Glomerular endothelial cell (primary cell): Measurements from ENCODE around the gene KRTAP21-3. TPM values are rescaled to one million over a fixed set of nuclear protein-coding genes. Genes with fewer than 3 reads are reported as not detected.
"Not testable (repeated sequence)": the region's sequence is repeated elsewhere in the genome, so short reads cannot be mapped to it uniquely, and the experiment has no call there.

Experiments
- DNase-seq: peaks from one replicate; pipeline ENCODE4 v3.0.0-alpha.2; 2011; ENCODE audit warnings: low read depth, low spot score; ENCODE audit errors: extremely low read depth
- total RNA-seq: library from RNA; depleted of rRNA; stranded (reverse); fragments of >200 nt; gene quantifications from 2 replicates; pipeline ENCODE4 v1.2.3, GENCODE V29; 2015

The KRTAP21-3 gene
- not detected in 2 replicates for total RNA-seq

GRCh38 chr21:30718239-30718909, at the start of gene KRTAP21-3:
KRTAP21-3 (minus strand) TSS chr21:30718777; CDS start chr21:30718759, 18 bp downstream.
- DNase-seq: no peak

- DNase-seq: no peak
Observed at GRCh38 chr21:30760776-30761175, 42.2 kb upstream of the KRTAP21-3 start.

- DNase-seq: no peak
Observed at GRCh38 chr21:30758306-30758705, 39.7 kb upstream of the KRTAP21-3 start.

GRCh38 chr21:30755328-30755727, 36.8 kb upstream of the KRTAP21-3 start, which contains the start of gene KRTAP21-1:
KRTAP21-1 (minus strand) TSS chr21:30755428; CDS start chr21:30755378, 50 bp downstream.
- DNase-seq: not testable (repeated sequence)

- no peak for DNase-seq
Observed at GRCh38 chr21:30747159-30747558, 28.6 kb upstream of the KRTAP21-3 start, which contains the start of gene KRTAP21-2. KRTAP21-2 (minus strand) TSS chr21:30747259; CDS start chr21:30747202, 57 bp downstream.

DNA sequence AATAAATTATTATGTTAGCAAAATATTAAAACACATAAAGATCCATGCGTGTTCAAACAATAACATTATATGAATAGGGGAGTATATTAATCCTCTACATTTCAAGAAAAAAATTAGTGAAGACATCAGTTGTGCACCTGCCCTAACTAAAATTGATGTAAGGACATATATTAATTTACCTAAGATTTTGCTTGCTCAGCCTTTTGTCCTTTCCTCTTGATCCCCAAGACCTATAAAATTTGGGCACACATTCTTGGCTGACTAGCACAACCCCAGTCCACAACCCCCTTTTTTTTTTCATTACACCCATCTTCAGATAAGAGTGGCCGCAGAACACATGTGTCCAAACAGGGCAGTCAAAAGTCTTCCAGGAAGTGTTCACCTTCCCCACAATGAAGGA, 21.9 kb upstream of the KRTAP21-3 start:
- DNase-seq: no peak

DNA sequence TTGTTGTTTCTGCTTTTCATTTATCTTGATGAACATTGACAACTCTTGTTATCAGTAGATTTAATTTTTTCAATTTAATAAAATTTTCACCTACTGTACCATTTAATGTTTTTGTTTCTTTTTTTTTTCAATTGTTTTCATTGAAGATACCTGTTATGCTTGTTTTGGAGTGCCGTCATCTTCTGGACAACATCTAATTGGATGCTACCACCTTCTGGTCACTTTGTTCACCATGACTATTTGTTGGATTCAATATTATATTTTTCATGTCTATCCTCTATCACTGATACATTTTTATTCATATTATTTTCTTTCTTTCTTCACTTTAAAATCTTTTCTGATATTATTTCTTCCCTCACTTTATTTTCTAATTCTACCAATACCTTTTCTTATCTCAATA, 14.4 kb upstream of the KRTAP21-3 start:
- no peak for DNase-seq

DNA sequence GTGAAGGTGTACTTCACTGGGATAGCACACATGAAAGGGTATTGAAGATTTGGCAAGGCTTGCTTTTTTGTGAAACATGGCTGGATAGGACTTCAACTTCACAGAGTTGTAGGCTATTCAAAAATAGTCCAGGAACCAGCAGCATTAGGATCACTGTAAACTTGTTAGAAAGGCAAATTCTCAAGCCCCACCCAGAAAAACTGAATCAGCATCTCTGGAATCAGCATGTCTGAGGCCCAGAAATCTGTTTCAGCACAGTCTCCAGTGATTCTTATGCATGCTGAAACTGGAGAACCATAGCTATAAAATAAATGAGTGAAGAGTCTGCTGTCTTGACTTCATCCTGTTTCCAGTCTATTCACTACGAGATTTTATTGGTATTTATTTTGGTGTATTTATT, 8.1 kb upstream of the KRTAP21-3 start:
- no peak for DNase-seq

DNA sequence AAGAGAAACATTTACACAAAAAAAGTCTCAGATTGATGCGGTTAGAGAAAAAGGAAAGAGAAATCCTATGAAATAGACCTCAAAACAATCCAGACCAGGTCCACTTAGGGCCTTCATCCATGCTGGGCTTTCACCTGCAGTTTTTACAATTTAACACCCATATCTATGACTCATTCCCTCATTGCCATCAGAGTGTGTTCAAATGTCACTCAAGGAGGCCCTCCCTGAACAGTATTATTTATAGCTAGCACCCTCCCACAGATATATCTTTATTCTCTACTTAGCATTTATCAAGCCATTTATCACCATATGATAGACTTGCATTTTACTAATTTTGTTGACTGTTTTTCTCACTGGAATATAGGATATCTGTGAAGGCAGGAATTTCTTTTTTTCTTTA, 824 bp upstream of the KRTAP21-3 start:
- DNase-seq: no peak

DNA sequence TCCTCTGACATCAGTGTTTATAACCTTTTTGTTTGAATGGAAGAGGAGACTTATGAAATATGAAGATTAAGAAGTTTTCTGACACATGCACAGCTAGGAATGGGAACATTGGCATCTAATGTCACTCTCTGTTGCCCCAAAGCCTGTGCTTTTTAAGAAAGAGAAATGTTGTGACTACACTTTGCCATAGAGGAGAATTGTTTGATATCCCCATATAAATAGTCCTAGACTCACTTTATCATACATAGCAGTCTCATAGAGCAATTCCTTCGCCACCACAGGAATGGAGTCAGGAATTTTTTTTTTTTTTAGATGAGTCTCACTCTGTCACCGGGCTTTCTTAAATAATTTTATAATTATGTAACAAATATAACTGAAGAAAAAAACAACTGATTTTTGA, 1.5 kb downstream of the KRTAP21-3 start:
- no peak for DNase-seq

GRCh38 chr21:30714946-30715345, 3.6 kb downstream of the KRTAP21-3 start:
- DNase-seq: no peak

DNA sequence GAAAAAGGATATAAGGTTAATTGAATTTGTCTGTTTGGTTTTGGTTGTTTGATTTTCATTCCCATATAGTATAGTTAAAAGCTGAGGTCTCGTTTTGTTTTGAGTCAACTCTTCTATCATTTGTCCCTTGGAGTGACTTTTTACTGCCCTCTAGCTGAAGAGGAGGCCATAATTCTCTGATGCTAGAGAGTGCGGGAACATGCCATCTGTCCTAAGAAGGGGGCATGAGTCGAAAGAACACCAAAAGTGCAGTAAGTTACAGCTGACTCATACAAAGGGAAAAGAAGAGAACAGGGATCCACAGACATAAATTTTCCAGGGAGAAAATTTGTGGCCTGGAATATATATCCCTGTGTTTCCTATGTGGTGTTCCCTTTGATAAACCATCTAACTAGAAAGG, 4.1 kb downstream of the KRTAP21-3 start:
- no peak for DNase-seq

- no peak for DNase-seq
Observed at GRCh38 chr21:30713766-30714165, 4.8 kb downstream of the KRTAP21-3 start.

DNA sequence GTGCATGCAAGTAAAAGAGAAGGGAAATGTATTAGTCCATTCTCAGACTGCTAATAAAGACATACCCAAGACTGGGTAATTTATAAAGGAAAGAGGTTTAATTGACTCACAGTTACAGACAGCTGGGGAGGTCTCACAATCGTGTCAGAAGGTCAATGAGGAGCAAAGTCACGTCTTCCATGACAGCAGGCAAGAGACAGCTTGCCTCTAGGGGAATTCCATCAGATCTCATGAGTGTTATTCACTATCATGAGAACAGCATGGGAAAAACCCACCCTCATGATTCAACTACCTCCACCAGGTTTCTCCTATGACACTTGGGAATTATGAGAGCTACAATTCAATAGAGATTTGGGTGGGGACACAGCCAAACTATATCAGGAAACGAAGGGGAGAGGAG, 8.1 kb downstream of the KRTAP21-3 start:
- no peak for DNase-seq

DNA sequence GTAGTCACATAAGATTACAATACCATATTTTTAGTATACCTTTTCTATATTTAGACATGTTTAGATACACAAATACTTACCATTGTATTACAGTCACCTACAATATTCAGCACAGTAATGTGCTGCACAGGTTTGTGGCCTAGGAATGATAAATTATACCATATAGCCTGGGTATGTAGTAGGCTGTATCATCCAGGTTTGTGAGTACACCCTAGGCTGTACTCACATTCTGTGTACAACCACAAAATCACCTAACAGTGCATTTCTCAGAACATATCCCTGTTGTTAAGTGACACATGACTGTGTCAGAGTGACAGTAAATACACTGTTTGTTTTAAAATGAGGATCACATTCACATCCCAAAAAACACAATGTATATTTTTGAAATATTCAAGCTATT, 11.2 kb downstream of the KRTAP21-3 start:
- DNase-seq: no peak

DNA sequence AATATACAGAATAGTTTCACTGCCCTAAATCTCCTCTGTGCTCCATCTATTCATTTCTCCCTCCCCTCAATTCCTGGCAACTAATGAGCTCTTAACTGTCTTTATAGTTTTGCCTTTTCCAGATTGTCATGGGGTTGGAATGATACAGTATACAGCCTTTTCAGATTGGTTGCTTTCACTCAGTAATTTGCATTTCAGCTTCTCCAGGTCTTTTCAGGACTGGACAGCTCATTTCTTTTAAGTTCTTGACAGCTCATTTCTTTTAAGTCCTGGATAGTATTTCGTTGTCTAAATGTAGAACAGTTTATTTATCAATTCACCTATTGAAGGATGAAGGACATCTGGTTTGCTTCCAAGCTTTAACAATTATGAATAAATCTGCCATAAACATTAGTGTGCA, 22.6 kb downstream of the KRTAP21-3 start:
- no peak for DNase-seq

DNA sequence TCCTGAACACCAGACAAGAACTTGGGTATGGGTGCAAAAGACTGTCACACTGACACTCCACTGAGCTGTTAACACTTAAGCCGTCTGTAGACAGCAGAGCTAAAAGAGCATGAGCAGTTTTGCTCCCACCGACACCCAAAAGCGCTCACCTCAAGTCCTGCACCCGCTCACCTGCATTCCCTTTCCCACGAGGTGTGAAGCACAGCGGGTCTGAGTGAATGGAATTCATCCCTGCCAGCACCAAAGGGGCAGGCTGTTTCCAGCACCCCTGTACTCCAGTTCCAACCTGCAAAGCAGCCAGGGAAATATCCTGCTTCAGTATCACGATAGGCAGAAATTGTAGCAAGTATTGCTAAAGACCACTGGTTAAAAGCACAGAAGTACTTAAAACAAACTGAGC, 28.8 kb downstream of the KRTAP21-3 start:
- no peak for DNase-seq

GRCh38 chr21:30684506-30684905, 34.1 kb downstream of the KRTAP21-3 start:
- DNase-seq: no peak

GRCh38 chr21:30680586-30680985, 38.0 kb downstream of the KRTAP21-3 start:
- DNase-seq: no peak

GRCh38 chr21:30676737-30677136, 41.8 kb downstream of the KRTAP21-3 start:
- no peak for DNase-seq

DNA sequence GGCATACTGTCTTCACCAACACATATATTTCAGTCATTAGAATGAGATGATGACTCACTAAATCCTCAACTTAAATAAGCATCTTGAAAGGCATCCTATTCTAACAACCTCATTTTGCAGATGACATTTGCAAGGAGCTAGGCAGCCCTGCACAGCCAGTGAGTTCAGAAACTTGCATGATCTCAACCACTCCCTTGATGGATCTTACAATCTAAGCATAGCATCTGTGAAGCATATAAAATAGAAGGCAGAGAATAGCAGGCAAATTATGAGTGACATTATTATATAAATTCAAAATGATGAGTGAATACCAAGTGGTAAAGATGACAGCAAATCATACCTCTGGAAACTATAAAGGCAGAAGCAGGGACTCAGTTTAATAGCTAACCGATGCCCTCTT, 44.3 kb downstream of the KRTAP21-3 start:
- no peak for DNase-seq

GRCh38 chr21:30672985-30673650, 45.5 kb downstream of the KRTAP21-3 start:
- DNase-seq: no peak
